ENCODE data around the gene ATP2A3.

GRCh38 chr17:3998436-3998835 is 34.2 kb upstream of the ATP2A3 start:
- no peak for TF ChIP-seq RARB (CRISPR knock-in tag; IDR thresholded peaks at IDR 0.05)
- TF ChIP-seq, protein P1, sequence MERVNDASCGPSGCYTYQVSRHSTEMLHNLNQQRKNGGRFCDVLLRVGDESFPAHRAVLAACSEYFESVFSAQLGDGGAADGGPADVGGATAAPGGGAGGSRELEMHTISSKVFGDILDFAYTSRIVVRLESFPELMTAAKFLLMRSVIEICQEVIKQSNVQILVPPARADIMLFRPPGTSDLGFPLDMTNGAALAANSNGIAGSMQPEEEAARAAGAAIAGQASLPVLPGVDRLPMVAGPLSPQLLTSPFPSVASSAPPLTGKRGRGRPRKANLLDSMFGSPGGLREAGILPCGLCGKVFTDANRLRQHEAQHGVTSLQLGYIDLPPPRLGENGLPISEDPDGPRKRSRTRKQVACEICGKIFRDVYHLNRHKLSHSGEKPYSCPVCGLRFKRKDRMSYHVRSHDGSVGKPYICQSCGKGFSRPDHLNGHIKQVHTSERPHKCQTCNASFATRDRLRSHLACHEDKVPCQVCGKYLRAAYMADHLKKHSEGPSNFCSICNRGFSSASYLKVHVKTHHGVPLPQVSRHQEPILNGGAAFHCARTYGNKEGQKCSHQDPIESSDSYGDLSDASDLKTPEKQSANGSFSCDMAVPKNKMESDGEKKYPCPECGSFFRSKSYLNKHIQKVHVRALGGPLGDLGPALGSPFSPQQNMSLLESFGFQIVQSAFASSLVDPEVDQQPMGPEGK (CRISPR knock-in tag; IDR thresholded peaks at IDR 0.05; ENCODE audit: borderline replicate concordance), result no peak
- no peak for TF ChIP-seq ZC3H10 (CRISPR knock-in tag; IDR thresholded peaks at IDR 0.05)

Data from SK-N-SH treated with all-trans-retinoic acid at 6 μM for 48 hours (cell line).